Hepatocyte (in vitro differentiated cells): ENCODE data around the gene C2orf92.

Experiments
- EZH2 ChIP-seq: fragments of 200-600 bp; sonication (generic); IDR thresholded peaks from 2 replicates; pipeline ENCODE4 v1.6.1; 2016; ENCODE audit warnings: antibody characterized with exemption, mild to moderate bottlenecking, borderline replicate concordance
- EZH2phosphoT487 ChIP-seq: fragments of 200-600 bp; sonication (generic); IDR thresholded peaks from one replicate; pipeline ENCODE4 v1.6.1; 2018; ENCODE audit warnings: antibody characterized with exemption, mild to moderate bottlenecking, low read depth, moderate library complexity; ENCODE audit not compliant: unreplicated experiment, severe bottlenecking
- TF ChIP-seq, protein P1 (sequence below): fragments of 200-600 bp; sonication (generic); IDR thresholded peaks from 2 replicates; pipeline ENCODE4 v1.5.1; 2016; ENCODE audit warnings: antibody characterized with exemption, mild to moderate bottlenecking; ENCODE audit not compliant: poor library complexity

DNA sequence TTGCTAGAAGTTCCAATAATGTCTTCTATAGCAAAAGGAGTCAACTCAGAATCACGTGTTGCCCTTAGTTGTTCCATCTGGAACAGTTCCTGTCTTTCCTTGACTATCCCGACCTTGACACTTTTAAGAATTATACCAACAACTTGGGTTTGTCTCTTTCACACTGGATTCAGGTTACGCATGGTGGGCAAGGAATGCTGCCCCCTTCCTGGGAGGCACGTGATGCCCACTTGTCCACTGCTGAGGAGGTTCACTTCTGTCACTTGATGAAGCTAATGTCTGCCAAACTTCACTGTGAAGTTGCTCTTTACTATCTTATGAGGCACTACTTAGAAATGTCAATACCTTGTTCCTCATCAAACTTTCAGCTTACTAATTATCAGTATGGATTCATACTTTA, 18.4 kb upstream of the C2orf92 start:
- TF ChIP-seq, protein P1, sequence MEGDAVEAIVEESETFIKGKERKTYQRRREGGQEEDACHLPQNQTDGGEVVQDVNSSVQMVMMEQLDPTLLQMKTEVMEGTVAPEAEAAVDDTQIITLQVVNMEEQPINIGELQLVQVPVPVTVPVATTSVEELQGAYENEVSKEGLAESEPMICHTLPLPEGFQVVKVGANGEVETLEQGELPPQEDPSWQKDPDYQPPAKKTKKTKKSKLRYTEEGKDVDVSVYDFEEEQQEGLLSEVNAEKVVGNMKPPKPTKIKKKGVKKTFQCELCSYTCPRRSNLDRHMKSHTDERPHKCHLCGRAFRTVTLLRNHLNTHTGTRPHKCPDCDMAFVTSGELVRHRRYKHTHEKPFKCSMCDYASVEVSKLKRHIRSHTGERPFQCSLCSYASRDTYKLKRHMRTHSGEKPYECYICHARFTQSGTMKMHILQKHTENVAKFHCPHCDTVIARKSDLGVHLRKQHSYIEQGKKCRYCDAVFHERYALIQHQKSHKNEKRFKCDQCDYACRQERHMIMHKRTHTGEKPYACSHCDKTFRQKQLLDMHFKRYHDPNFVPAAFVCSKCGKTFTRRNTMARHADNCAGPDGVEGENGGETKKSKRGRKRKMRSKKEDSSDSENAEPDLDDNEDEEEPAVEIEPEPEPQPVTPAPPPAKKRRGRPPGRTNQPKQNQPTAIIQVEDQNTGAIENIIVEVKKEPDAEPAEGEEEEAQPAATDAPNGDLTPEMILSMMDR = no peak
- TF ChIP-seq EZH2 = no peak
- TF ChIP-seq EZH2phosphoT487 = no peak
